8988T (cell line): Measurements from ENCODE around the gene FA2H.
A peak's percentile ranks its signal among the peaks of the same experiment; 100 is the strongest.
"Not testable (repeated sequence)": the region's sequence is repeated elsewhere in the genome, so short reads cannot be mapped to it uniquely, and the experiment has no call there.

Experiments
- DNase-seq: peaks from one replicate; pipeline ENCODE4 v3.0.0; 2011

The FA2H gene

DNA sequence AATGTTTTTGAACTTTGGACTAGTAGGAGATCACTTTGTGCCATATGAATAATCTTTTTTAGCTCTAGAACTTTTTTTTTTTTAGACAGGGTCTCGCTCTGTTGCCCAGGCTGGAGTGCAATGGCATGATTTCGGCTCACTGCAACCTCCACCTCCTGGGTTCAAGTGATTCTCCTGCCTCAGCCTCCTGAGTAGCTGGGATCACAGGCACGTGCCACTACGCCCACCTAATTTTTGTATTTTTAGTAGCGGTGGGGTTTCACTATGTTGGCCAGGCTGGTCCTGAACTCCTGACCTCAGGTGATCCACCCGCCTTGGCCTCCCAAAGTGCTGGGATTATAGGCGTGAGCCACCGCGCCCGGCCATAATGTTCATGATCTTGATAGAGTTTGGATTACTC is 105.7 kb downstream of the FA2H start:
- not testable (repeated sequence) for DNase-seq

- no peak for DNase-seq
Observed at GRCh38 chr16:74667255-74667700, 107.3 kb downstream of the FA2H start.

GRCh38 chr16:74666425-74667254 is 108.0 kb downstream of the FA2H start, which contains the start of gene RFWD3:
Gene RFWD3 (minus strand): TSS chr16:74666877. CDS start chr16:74661449, 5,428 bp downstream.
- DNase-seq, result peak; percentile 97

- DNase-seq, result no peak
Observed at GRCh38 chr16:74666010-74666421, 108.6 kb downstream of the FA2H start.
